GM12892 (cell line): ENCODE results near the gene POU3F1.

Source experiments
- POLR2A ChIP-seq: IDR thresholded peaks from 2 replicates; pipeline ENCODE4 v1.6.1; 2011; ENCODE audit warnings: low read depth, low read length, control low read depth
- POLR2AphosphoS5 ChIP-seq: IDR thresholded peaks from 2 replicates; pipeline ENCODE4 v1.6.1; 2011; ENCODE audit warnings: low read depth, low read length, control low read depth
- TAF1 ChIP-seq: IDR thresholded peaks from 2 replicates; pipeline ENCODE4 v1.6.1; 2011; ENCODE audit warnings: low read depth, mild to moderate bottlenecking, control low read depth, low read length, borderline replicate concordance

- TF ChIP-seq POLR2A (no peak), POLR2AphosphoS5 (no peak), TAF1 (no peak)
Observed at GRCh38 chr1:37998913-37999429, 47.6 kb downstream of the POU3F1 start.
